ENCODE data around the gene EFHC1.

DNA sequence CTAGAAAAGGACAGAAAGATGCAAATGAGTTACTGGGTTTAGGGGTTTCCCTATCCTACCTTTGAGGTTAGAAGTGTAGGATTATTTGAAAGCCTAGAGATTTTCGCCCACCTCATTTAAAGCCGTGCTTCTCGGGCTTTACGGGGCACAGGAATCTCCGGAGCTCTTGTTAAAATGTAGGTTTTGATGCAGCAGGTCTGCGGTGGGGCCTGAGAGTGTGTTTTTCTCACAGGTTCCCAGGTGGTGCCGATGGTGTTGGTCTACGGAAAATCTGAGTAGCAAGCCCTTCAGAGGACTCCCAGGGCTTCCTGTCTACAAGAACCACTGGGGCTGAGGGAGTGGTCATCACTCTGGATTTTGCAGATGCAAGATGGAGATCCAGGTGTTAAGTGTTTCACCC is 109.2 kb downstream of the EFHC1 start:
- TF ChIP-seq, protein P1, sequence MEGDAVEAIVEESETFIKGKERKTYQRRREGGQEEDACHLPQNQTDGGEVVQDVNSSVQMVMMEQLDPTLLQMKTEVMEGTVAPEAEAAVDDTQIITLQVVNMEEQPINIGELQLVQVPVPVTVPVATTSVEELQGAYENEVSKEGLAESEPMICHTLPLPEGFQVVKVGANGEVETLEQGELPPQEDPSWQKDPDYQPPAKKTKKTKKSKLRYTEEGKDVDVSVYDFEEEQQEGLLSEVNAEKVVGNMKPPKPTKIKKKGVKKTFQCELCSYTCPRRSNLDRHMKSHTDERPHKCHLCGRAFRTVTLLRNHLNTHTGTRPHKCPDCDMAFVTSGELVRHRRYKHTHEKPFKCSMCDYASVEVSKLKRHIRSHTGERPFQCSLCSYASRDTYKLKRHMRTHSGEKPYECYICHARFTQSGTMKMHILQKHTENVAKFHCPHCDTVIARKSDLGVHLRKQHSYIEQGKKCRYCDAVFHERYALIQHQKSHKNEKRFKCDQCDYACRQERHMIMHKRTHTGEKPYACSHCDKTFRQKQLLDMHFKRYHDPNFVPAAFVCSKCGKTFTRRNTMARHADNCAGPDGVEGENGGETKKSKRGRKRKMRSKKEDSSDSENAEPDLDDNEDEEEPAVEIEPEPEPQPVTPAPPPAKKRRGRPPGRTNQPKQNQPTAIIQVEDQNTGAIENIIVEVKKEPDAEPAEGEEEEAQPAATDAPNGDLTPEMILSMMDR (IDR thresholded peaks at IDR 0.05; ENCODE audit: low read depth, low read length, missing input control): no peak
- no peak for TF ChIP-seq YY1 (IDR thresholded peaks at IDR 0.05)
